ENCODE measurements around the gene SOBP.

GRCh38 chr6:107592806-107593205, 102.9 kb downstream of the SOBP start:
- TF ChIP-seq CTCF (IDR thresholded peaks at IDR 0.05) (no peak), POLR2A (IDR thresholded peaks at IDR 0.05) (no peak)
